ENCODE results near the gene CDHR4. TPM values are rescaled to one million over a fixed set of nuclear protein-coding genes. Genes with fewer than 3 reads are reported as not detected.

Gene CDHR4
- total RNA-seq, 1 donor from 2014 or later: not detected

- Histone ChIP-seq H3K9me3 (no peaks in the 10 kb centered on the region), H3K27me3 (no peaks in the 10 kb centered on the region), H3K4me1 (peaks cover 8% of the 10 kb centered on the region), H3K36me3 (no peaks in the 10 kb centered on the region), H3K27ac (no peak overlapping the region), H3K4me3 (no peak overlapping the region)
- intact Hi-C loops (cut with DNase I): no loop called here
- DNase-seq (ENCODE audit: extremely low spot score in 2 of 2): no peak
- TF ChIP-seq, protein P1, sequence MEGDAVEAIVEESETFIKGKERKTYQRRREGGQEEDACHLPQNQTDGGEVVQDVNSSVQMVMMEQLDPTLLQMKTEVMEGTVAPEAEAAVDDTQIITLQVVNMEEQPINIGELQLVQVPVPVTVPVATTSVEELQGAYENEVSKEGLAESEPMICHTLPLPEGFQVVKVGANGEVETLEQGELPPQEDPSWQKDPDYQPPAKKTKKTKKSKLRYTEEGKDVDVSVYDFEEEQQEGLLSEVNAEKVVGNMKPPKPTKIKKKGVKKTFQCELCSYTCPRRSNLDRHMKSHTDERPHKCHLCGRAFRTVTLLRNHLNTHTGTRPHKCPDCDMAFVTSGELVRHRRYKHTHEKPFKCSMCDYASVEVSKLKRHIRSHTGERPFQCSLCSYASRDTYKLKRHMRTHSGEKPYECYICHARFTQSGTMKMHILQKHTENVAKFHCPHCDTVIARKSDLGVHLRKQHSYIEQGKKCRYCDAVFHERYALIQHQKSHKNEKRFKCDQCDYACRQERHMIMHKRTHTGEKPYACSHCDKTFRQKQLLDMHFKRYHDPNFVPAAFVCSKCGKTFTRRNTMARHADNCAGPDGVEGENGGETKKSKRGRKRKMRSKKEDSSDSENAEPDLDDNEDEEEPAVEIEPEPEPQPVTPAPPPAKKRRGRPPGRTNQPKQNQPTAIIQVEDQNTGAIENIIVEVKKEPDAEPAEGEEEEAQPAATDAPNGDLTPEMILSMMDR (IDR thresholded peaks at IDR 0.05): no peak
- no peak for TF ChIP-seq POLR2A (IDR thresholded peaks at IDR 0.05)
- TF ChIP-seq POLR2AphosphoS5 (IDR thresholded peaks at IDR 0.05; ENCODE audit: insufficient read depth in 1 of 2, low read depth in 1 of 2): no peak
Measured at GRCh38 chr3:49791571-49791970, 8.1 kb downstream of the CDHR4 start.

DNA sequence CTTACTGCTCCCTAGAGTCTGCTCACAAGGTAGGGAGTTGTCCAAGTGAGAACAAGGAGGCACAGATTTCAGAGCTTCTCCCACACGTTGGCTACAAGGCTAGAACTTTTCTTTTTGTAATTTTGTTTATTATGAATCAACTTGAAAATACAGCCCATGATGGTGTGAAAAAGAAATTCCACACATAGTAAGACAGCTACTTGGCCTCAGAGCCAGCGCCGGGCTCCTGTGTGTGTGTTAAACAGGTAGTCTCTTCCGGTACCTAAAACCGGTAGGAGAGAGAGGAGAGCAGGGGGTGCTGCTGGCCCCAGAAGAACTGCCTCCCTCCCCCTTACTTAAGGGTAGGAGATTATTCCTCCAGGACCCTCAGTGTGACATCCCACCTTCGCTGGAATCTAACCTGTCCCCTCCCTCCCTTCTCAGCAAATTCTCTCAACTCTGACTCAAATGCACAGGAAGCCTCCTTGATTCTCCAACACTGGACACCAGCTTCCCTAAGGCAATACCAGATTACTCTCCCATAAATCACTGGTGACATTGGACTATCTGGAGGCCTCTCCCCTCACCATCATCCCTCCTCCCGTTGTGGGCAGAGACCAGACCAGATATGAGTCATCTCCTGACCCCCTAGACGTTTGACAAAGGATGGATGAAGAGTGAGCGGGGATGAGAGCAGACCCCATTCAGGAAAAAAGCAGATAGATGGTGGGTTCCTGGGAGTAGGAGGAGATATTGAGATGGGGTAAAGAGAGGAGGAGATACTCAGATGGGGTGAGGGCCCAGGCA lies 8.9 kb downstream of the CDHR4 start:
- Histone ChIP-seq H3K27ac (no peak overlapping the region), H3K9me3 (no peaks in the 10 kb centered on the region)

GRCh38 chr3:49788056-49788455 lies 11.6 kb downstream of the CDHR4 start:
- no peak for DNase-seq (ENCODE audit: extremely low spot score in 2 of 2)
- no peaks in the 10 kb centered on the region for H3K36me3 ChIP-seq
- H3K27ac ChIP-seq: peak overlapping the region; percentile 96
- peaks cover 34% of the 10 kb centered on the region for H3K4me1 ChIP-seq
- no peaks in the 10 kb centered on the region for H3K9me3 ChIP-seq
- intact Hi-C loops (cut with DNase I): no loop called here
- TF ChIP-seq POLR2A (IDR thresholded peaks at IDR 0.05) (no peak), POLR2AphosphoS5 (IDR thresholded peaks at IDR 0.05; ENCODE audit: insufficient read depth in 1 of 2, low read depth in 1 of 2) (no peak)
- TF ChIP-seq, protein P1 (IDR thresholded peaks at IDR 0.05): no peak
- no peaks in the 10 kb centered on the region for H3K27me3 ChIP-seq
- H3K4me3 ChIP-seq: no peak overlapping the region

More for the DNA sequence above, 8.9 kb downstream of the CDHR4 start:
- no peaks in the 10 kb centered on the region for H3K27me3 ChIP-seq
- no peak overlapping the region for H3K4me3 ChIP-seq
- intact Hi-C loops (cut with DNase I): no loop called here
- DNase-seq (ENCODE audit: extremely low spot score in 2 of 2): no peak
- peaks cover 8% of the 10 kb centered on the region for H3K4me1 ChIP-seq
- TF ChIP-seq, protein P1 (IDR thresholded peaks at IDR 0.05): no peak
- TF ChIP-seq POLR2AphosphoS5 (IDR thresholded peaks at IDR 0.05; ENCODE audit: insufficient read depth in 1 of 2, low read depth in 1 of 2): no peak
- no peak for TF ChIP-seq POLR2A (IDR thresholded peaks at IDR 0.05)
- H3K36me3 ChIP-seq: no peaks in the 10 kb centered on the region

DNA sequence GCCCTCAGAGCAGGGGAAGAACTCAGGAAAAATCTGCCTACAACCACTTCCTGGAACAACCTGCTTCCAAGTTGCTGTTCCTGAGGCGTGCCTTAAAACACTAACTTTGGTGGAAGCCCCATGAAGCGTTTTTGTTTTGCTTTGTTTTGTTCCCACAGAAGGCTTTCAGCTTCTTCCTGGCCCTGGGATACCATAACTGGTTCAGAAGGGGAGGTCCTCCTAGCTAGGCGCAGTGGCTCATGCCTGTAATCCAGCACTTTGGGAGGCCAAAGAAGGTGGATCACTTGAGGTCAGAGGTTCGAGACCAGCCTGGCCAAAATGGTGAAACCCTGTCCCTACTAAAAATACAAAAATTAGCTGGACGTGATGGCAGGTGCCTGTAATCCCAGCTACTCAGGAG lies 12.1 kb downstream of the CDHR4 start:
- no peaks in the 10 kb centered on the region for H3K9me3 ChIP-seq
- peak in 1 of 2 donors; percentile 85 for DNase-seq (ENCODE audit: extremely low spot score in 2 of 2)
- H3K4me1 ChIP-seq: peaks cover 38% of the 10 kb centered on the region
- intact Hi-C loops (cut with DNase I): no loop called here
- H3K4me3 ChIP-seq: no peak overlapping the region
- TF ChIP-seq POLR2AphosphoS5 (IDR thresholded peaks at IDR 0.05; ENCODE audit: insufficient read depth in 1 of 2, low read depth in 1 of 2) (no peak), POLR2A (IDR thresholded peaks at IDR 0.05) (no peak)
- TF ChIP-seq, protein P1 (IDR thresholded peaks at IDR 0.05): no peak
- no peaks in the 10 kb centered on the region for H3K27me3 ChIP-seq
- H3K36me3 ChIP-seq: no peaks in the 10 kb centered on the region
- H3K27ac ChIP-seq: peak overlapping the region; percentile 96

DNA sequence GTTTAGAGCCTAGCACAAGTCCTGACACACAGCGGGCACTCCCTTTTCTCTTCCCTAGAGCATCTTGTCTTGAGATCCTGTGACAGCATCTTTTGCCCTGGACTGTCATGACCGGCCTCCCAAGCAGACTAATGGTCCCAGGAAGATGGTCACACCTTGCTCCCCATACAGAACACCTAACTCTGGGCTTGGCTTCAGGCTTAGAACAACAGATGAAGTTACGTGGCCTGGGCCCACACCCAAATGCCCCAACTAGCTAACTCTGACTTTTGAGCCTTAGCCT lies 12.6 kb downstream of the CDHR4 start:
- Histone ChIP-seq H3K9me3 (no peaks in the 10 kb centered on the region), H3K27me3 (no peaks in the 10 kb centered on the region), H3K4me1 (peaks cover 42% of the 10 kb centered on the region), H3K27ac (peak overlapping the region; percentile 96), H3K36me3 (no peaks in the 10 kb centered on the region), H3K4me3 (peak overlapping the region; percentile 74 to 97)
- no peak for DNase-seq (ENCODE audit: extremely low spot score in 2 of 2)
- TF ChIP-seq POLR2A (IDR thresholded peaks at IDR 0.05) (no peak), POLR2AphosphoS5 (IDR thresholded peaks at IDR 0.05; ENCODE audit: insufficient read depth in 1 of 2, low read depth in 1 of 2) (no peak)
- TF ChIP-seq, protein P1 (IDR thresholded peaks at IDR 0.05): no peak
- intact Hi-C loops (cut with DNase I): no loop called here

Measured in vagina (tissue), 2 donors.